ENCODE results near the gene EIF4G1.
"Not testable (repeated sequence)": the region's sequence is repeated elsewhere in the genome, so short reads cannot be mapped to it uniquely, and the experiment has no call there.

The EIF4G1 gene

GRCh38 chr3:184336547-184337398 is 22.4 kb downstream of the EIF4G1 start:
- Histone ChIP-seq H3K36me3 (peaks cover 39% of the 10 kb centered on the region), H3K27me3 (ENCODE audit: insufficient read depth, low read depth, severe bottlenecking) (no peaks in the 10 kb centered on the region), H3K27ac (peak overlapping the region; percentile 93), H3K4me3 (ENCODE audit: low read depth, low read length) (peak overlapping the region; percentile 62), H3K9me3 (ENCODE audit: severe bottlenecking) (no peaks in the 10 kb centered on the region)
- TF ChIP-seq, protein P1, sequence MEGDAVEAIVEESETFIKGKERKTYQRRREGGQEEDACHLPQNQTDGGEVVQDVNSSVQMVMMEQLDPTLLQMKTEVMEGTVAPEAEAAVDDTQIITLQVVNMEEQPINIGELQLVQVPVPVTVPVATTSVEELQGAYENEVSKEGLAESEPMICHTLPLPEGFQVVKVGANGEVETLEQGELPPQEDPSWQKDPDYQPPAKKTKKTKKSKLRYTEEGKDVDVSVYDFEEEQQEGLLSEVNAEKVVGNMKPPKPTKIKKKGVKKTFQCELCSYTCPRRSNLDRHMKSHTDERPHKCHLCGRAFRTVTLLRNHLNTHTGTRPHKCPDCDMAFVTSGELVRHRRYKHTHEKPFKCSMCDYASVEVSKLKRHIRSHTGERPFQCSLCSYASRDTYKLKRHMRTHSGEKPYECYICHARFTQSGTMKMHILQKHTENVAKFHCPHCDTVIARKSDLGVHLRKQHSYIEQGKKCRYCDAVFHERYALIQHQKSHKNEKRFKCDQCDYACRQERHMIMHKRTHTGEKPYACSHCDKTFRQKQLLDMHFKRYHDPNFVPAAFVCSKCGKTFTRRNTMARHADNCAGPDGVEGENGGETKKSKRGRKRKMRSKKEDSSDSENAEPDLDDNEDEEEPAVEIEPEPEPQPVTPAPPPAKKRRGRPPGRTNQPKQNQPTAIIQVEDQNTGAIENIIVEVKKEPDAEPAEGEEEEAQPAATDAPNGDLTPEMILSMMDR (IDR thresholded peaks at IDR 0.05; ENCODE audit: low read depth, low read length) = no peak
- DNase-seq = no peak

GRCh38 chr3:184337399-184337714 is 23.0 kb downstream of the EIF4G1 start, which contains the start of gene FAM131A:
Gene FAM131A (plus strand): TSS chr3:184337600. CDS start chr3:184337631, 31 bp downstream.
- TF ChIP-seq, protein P1 (IDR thresholded peaks at IDR 0.05; ENCODE audit: low read depth, low read length) = no peak
- Histone ChIP-seq H3K27me3 (ENCODE audit: insufficient read depth, low read depth, severe bottlenecking) (no peaks in the 10 kb centered on the region), H3K4me3 (ENCODE audit: low read depth, low read length) (peak within 1 kb of the TSS; percentile 62), H3K36me3 (peaks cover 33% of the 10 kb centered on the region), H3K9me3 (ENCODE audit: severe bottlenecking) (no peaks in the 10 kb centered on the region), H3K27ac (peak within 1 kb of the TSS; percentile 93)
- no peak for DNase-seq

DNA sequence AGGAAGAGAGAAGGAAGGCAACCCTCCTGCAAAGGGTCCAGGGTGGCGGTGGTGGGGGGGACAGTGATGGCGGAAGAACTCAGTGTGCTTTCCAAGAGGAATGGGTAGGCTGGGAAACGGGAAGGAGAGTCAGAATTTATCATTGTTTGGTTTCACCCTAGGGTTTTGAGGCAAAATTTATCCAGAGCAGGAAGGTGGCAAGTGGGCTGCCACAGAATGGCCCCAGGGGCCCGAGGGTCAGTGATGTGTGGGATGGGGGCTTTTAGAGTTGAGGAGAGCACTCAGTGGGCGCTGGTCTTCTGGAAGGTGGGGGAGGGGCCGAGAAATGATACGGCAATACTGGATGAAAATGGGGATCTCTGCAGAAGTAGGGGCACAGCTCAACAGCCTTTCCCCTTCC is 23.6 kb downstream of the EIF4G1 start:
- TF ChIP-seq, protein P1 (IDR thresholded peaks at IDR 0.05; ENCODE audit: low read depth, low read length) = no peak
- H3K27me3 ChIP-seq (ENCODE audit: insufficient read depth, low read depth, severe bottlenecking) = no peaks in the 10 kb centered on the region
- no peak overlapping the region for H3K27ac ChIP-seq
- H3K9me3 ChIP-seq (ENCODE audit: severe bottlenecking) = no peaks in the 10 kb centered on the region
- DNase-seq = no peak
- peaks cover 27% of the 10 kb centered on the region for H3K36me3 ChIP-seq
- no peak overlapping the region for H3K4me3 ChIP-seq (ENCODE audit: low read depth, low read length)

DNA sequence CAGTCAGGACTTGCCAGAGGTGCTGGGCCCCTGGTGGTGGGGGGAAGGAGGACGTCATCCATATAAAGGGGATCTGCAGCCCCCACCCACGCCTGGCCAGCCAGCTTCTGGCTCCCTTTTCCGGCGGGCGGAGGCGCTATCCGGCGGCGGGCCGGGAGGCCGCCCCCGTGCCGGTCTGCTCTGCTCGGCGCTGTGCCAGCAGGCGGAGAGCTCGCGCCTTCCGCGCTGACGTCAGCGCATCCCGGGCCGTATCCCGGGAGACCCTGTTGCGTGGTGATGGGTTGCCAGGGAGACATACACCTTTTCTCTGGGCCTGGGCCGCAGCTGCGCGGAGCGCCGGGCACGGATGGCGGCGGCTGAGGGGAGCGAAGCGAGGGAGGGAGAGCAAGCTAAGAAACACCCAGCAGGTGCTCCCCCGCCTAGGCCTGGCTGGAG is 24.1 kb downstream of the EIF4G1 start:
- Histone ChIP-seq H3K9me3 (ENCODE audit: severe bottlenecking) (no peaks in the 10 kb centered on the region), H3K36me3 (peaks cover 27% of the 10 kb centered on the region), H3K4me3 (ENCODE audit: low read depth, low read length) (no peak overlapping the region), H3K27ac (peak overlapping the region; percentile 37; the same call in 1 of the 2 replicates), H3K27me3 (ENCODE audit: insufficient read depth, low read depth, severe bottlenecking) (no peaks in the 10 kb centered on the region)
- TF ChIP-seq, protein P1 (IDR thresholded peaks at IDR 0.05; ENCODE audit: low read depth, low read length) = no peak
- DNase-seq = no peak

- no peak for DNase-seq
- H3K9me3 ChIP-seq (ENCODE audit: severe bottlenecking) = no peaks in the 10 kb centered on the region
- peaks cover 24% of the 10 kb centered on the region for H3K36me3 ChIP-seq
- TF ChIP-seq, protein P1 (IDR thresholded peaks at IDR 0.05; ENCODE audit: low read depth, low read length) = no peak
- H3K4me3 ChIP-seq (ENCODE audit: low read depth, low read length) = no peak overlapping the region
- H3K27me3 ChIP-seq (ENCODE audit: insufficient read depth, low read depth, severe bottlenecking) = no peaks in the 10 kb centered on the region
- peak overlapping the region; percentile 37 for H3K27ac ChIP-seq
Observed at GRCh38 chr3:184339001-184339400, 24.6 kb downstream of the EIF4G1 start.

DNA sequence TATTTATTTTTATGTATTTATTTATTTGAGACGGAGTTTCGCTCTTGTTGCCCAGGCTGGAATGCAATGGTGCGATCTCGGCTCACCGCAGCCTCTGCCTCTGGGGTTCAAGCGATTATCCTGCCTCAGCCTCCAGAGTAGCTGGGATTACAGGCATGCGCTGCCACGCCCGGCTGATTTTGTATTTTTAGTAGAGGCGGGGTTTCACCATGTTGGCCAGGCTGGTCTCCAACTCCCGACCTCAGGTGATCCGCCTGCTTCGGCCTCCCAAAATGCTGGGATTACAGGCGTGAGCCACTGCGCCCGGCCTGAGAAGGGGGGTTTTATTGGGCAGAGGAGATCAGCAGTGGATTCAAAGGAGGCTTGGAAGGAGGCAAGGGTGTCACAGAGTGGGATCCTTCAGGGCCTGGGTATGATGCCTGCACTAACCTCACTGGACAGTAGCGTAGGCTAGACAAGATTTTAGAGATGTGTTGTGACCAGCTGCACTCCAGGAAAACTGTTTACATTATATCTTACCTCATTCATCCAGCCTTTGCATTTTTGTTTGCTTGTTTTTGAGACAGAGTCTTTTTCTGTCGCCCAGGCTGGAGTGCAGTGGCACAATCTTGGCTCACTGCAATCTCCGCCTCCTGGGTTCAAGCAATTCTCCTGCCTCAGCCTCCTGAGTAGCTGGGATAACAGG is 25.2 kb downstream of the EIF4G1 start:
- peaks cover 18% of the 10 kb centered on the region for H3K36me3 ChIP-seq
- H3K4me3 ChIP-seq (ENCODE audit: low read depth, low read length); H3K9me3 ChIP-seq (ENCODE audit: severe bottlenecking); H3K27me3 ChIP-seq (ENCODE audit: insufficient read depth, low read depth, severe bottlenecking): not testable (repeated sequence)
- peak; percentile 75 for DNase-seq
- peak overlapping the region; percentile 37 for H3K27ac ChIP-seq
